Activated CD8-positive, alpha-beta T cell treated with anti-CD3 and anti-CD28 coated beads for 36 hours (primary cell): ENCODE results near the gene CHD9. TPM values are rescaled to one million over a fixed set of nuclear protein-coding genes. Genes with fewer than 3 reads are reported as not detected.
"Not testable (repeated sequence)": the region's sequence is repeated elsewhere in the genome, so short reads cannot be mapped to it uniquely, and the experiment has no call there.

Experiments used
- ATAC-seq: fragments of 200-7000 bp; cut with Tn5 transposase; one replicate; pipeline ENCODE4 v1.10.0; 2021; ENCODE audit warnings: mild to moderate bottlenecking, moderate library complexity
- CTCF ChIA-PET: fragments of 350-600 bp; sonication (Branson Sonifier 250); formaldehyde crosslinking; loops from one replicate; lab custom pipeline; 2021; ENCODE audit warnings: antibody characterized with exemption; lab: Charles Lee
- POLR2A ChIA-PET: fragments of 350-600 bp; sonication (Branson Sonifier 250); formaldehyde crosslinking; loops from one replicate; lab custom pipeline; 2021; ENCODE audit warnings: antibody characterized with exemption; lab: Charles Lee
- DNase-seq: peaks from one replicate; pipeline ENCODE4 v3.0.0-alpha.2; 2020
- H3K27ac Mint-ChIP-seq: one replicate; pipeline ENCODE4 v1.8.0; 2021; ENCODE audit warnings: mild to moderate bottlenecking, mixed read lengths
- H3K27me3 Mint-ChIP-seq: one replicate; pipeline ENCODE4 v1.8.0; 2021; ENCODE audit warnings: mixed read lengths
- H3K36me3 Mint-ChIP-seq: one replicate; pipeline ENCODE4 v1.8.0; 2021; ENCODE audit warnings: low read depth, mixed read lengths
- H3K4me1 Mint-ChIP-seq: one replicate; pipeline ENCODE4 v1.8.0; 2021; ENCODE audit warnings: low read depth, mixed read lengths
- H3K4me3 Mint-ChIP-seq: one replicate; pipeline ENCODE4 v1.8.0; 2021; ENCODE audit warnings: mild to moderate bottlenecking, moderate library complexity, mixed read lengths
- H3K9me3 Mint-ChIP-seq: one replicate; pipeline ENCODE4 v1.8.0; 2021; ENCODE audit warnings: mixed read lengths
- CTCF ChIP-seq: fragments of 200-600 bp; IDR thresholded peaks from one replicate; pipeline ENCODE4 v1.8.0; 2022; ENCODE audit warnings: antibody characterized with exemption, mild to moderate bottlenecking
- intact Hi-C: fragments of 100-400 bp; cut with micrococcal nuclease; formaldehyde crosslinking; loops from one replicate; pipeline ENCODE4 v1.10.0; 2022
- total RNA-seq, 2 experiments: library from RNA; stranded (reverse); gene quantifications; one replicate each; pipeline ENCODE4 v1.2.3, GENCODE V29; 2021

The CHD9 gene
- total RNA-seq, 2 experiments from 2014 or later: 13.8 to 16.3 TPM

DNA sequence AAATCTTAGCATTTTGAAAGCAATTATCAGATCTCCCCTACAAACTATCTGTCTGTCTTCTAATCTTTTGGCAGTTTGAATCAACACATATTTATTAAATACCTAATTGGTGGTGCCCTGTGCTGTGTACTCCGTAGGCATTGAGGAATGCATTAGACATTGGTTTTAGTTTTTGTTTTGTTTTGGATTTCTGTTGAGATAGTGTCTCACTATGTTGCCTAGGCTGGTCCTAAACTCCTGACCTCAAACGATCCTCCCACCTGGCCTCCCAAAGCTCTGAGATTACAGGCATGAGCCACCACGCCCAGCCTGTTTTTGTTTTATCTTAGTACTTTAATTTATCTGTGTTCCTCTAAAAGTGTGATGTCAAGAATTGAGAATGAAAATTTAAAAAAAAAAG is 254.7 kb downstream of the CHD9 start:
- Mint-ChIP-seq H3K27ac (no peak overlapping the region), H3K36me3 (peaks cover 17% of the 10 kb centered on the region), H3K4me1 (no peaks in the 10 kb centered on the region), H3K4me3 (no peak overlapping the region), H3K27me3 (no peaks in the 10 kb centered on the region), H3K9me3 (no peaks in the 10 kb centered on the region)
- TF ChIP-seq CTCF: no peak
- ChIA-PET POLR2A (no interaction called here), CTCF (no interaction called here)
- DNase-seq: no peak
- ATAC-seq: no peak
- intact Hi-C loops: no loop called here

DNA sequence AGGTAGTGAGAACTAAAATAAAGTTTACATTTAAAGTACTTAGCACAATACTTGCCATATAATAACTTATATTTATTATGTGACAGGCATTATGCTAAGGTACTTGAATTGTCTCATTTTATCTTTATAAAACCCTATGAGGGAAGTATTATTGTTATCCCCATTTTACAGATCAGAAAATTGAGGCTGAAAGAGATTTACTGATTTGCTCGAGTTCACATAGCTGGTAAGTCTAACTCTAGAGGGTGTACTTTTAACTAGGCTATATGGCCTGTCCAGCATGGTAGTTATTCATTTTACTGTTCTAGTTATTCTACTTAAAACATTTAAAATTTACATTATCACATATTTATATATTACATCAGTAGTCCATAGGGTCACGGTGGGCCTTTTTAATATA is 266.2 kb downstream of the CHD9 start:
- TF ChIP-seq CTCF: no peak
- ChIA-PET POLR2A (no interaction called here), CTCF (no interaction called here)
- H3K27ac Mint-ChIP-seq: no peak overlapping the region
- intact Hi-C loops: no loop called here
- H3K9me3 Mint-ChIP-seq: no peaks in the 10 kb centered on the region
- no peaks in the 10 kb centered on the region for H3K27me3 Mint-ChIP-seq
- DNase-seq (no peak), ATAC-seq (no peak)
- no peaks in the 10 kb centered on the region for H3K4me1 Mint-ChIP-seq
- no peak overlapping the region for H3K4me3 Mint-ChIP-seq
- peaks cover 21% of the 10 kb centered on the region for H3K36me3 Mint-ChIP-seq

- Mint-ChIP-seq H3K9me3 (no peaks in the 10 kb centered on the region), H3K4me1 (no peaks in the 10 kb centered on the region), H3K4me3 (no peak overlapping the region), H3K27me3 (no peaks in the 10 kb centered on the region), H3K27ac (no peak overlapping the region), H3K36me3 (peaks cover 8% of the 10 kb centered on the region)
- TF ChIP-seq CTCF: no peak
- intact Hi-C loops: no loop called here
- ChIA-PET POLR2A (interaction anchor here (0.7 kb wide), 1 partner anchor 10 kb away, joined by 3 read pairs; no protein-coding TSS in a partner anchor), CTCF (no interaction called here)
- no peak for DNase-seq
- no peak for ATAC-seq
Measured at GRCh38 chr16:53323924-53324323, 269.1 kb downstream of the CHD9 start.

GRCh38 chr16:53330991-53331390 is 276.2 kb downstream of the CHD9 start:
- H3K4me1 Mint-ChIP-seq, ATAC-seq, H3K4me3 Mint-ChIP-seq, H3K36me3 Mint-ChIP-seq, intact Hi-C loops, H3K27ac Mint-ChIP-seq, H3K27me3 Mint-ChIP-seq, H3K9me3 Mint-ChIP-seq, CTCF ChIA-PET, POLR2A ChIA-PET, DNase-seq: not testable (repeated sequence)

DNA sequence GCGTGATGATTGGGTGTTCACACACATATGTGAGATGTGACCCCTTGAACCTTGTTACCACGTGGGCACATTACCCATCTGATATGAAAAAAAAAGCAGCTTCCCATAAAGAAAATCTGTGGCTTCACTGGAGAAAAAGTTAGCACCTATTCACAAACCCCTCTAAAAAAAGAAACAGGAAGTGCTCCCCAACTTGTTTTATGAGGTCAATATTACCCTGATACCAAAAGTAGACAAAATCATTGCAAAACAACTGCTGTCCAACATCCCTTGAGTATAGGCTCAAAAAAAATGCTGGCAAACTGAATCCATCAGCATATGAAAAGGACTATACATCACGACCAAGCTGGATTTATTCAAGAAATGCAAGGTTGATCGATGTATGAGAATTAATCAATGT is 279.8 kb downstream of the CHD9 start:
- intact Hi-C loops: no loop called here
- CTCF ChIA-PET: no interaction called here
- no peak for ATAC-seq
- POLR2A ChIA-PET: no interaction called here
- no peaks in the 10 kb centered on the region for H3K27me3 Mint-ChIP-seq
- no peak overlapping the region for H3K27ac Mint-ChIP-seq
- peaks cover 3% of the 10 kb centered on the region for H3K36me3 Mint-ChIP-seq
- no peak for TF ChIP-seq CTCF
- DNase-seq: no peak
- H3K9me3 Mint-ChIP-seq: peaks cover 4% of the 10 kb centered on the region
- peaks cover 8% of the 10 kb centered on the region for H3K4me1 Mint-ChIP-seq
- no peak overlapping the region for H3K4me3 Mint-ChIP-seq

- Mint-ChIP-seq H3K4me1 (peaks cover 13% of the 10 kb centered on the region), H3K9me3 (no peaks in the 10 kb centered on the region), H3K36me3 (peaks cover 3% of the 10 kb centered on the region), H3K27ac (no peak overlapping the region), H3K4me3 (no peak overlapping the region), H3K27me3 (no peaks in the 10 kb centered on the region)
- ATAC-seq (no peak), DNase-seq (no peak)
- ChIA-PET CTCF (no interaction called here), POLR2A (no interaction called here)
- TF ChIP-seq CTCF: no peak
- intact Hi-C loops: no loop called here
Measured at GRCh38 chr16:53337294-53337693, 282.5 kb downstream of the CHD9 start.
